SK-N-MC (cell line): ENCODE data around the gene CYB561D2.

ENCODE experiments used
- EZH2 ChIP-seq: fragments of 200-600 bp; sonication (generic); IDR thresholded peaks from one replicate; pipeline ENCODE4 v1.6.1; 2017; ENCODE audit warnings: antibody characterized with exemption
- POLR2AphosphoS5 ChIP-seq: IDR thresholded peaks from 2 replicates; pipeline ENCODE4 v1.6.1; 2012; ENCODE audit warnings: mild to moderate bottlenecking, low read depth, low read length, borderline replicate concordance

GRCh38 chr3:50354186-50354764, 3.6 kb downstream of the CYB561D2 start:
- no peak for TF ChIP-seq POLR2AphosphoS5
- no peak for TF ChIP-seq EZH2
